Neural progenitor cell (in vitro differentiated cells): Measurements from ENCODE around the gene COMMD1. TPM values are rescaled to one million over a fixed set of nuclear protein-coding genes. Genes with fewer than 3 reads are reported as not detected.

Source experiments
- DNase-seq: peaks from one replicate; pipeline ENCODE4 v3.0.0-alpha.2; 2016; ENCODE audit warnings: low spot score
- H2AFZ ChIP-seq: fragments of 200-600 bp; sonication (generic); replicated peaks from 2 replicates; pipeline ENCODE4 v1.6.1; 2016; ENCODE audit warnings: antibody characterized with exemption
- H3F3A ChIP-seq: fragments of 200-600 bp; sonication (generic); 2 replicates; pipeline ENCODE4 v1.6.1; 2016; ENCODE audit warnings: antibody characterized with exemption, low read depth
- H3K27ac ChIP-seq: fragments of 200-600 bp; sonication (generic); 2 replicates; pipeline ENCODE4 v1.5.1; 2016; ENCODE audit warnings: mild to moderate bottlenecking
- H3K27me3 ChIP-seq: fragments of 200-600 bp; sonication (generic); 2 replicates; pipeline ENCODE4 v1.6.1; 2016; ENCODE audit warnings: mild to moderate bottlenecking, moderate library complexity
- H3K36me3 ChIP-seq: fragments of 200-600 bp; sonication (generic); 2 replicates; pipeline ENCODE4 v1.5.1; 2016
- H3K4me1 ChIP-seq: fragments of 200-600 bp; sonication (generic); 2 replicates; pipeline ENCODE4 v1.6.1; 2016; ENCODE audit warnings: mixed run types
- H3K4me2 ChIP-seq: fragments of 200-600 bp; sonication (generic); 2 replicates; pipeline ENCODE4 v1.6.1; 2016
- H3K4me3 ChIP-seq: fragments of 200-600 bp; sonication (generic); 2 replicates; pipeline ENCODE4 v1.5.1; 2016
- H3K79me2 ChIP-seq: fragments of 200-600 bp; sonication (generic); 2 replicates; pipeline ENCODE4 v1.6.1; 2016; ENCODE audit warnings: low read depth
- H3K9ac ChIP-seq: fragments of 200-600 bp; sonication (generic); 2 replicates; pipeline ENCODE4 v1.6.1; 2016
- H3K9me3 ChIP-seq: fragments of 200-600 bp; sonication (generic); 2 replicates; pipeline ENCODE4 v1.5.1; 2016; ENCODE audit warnings: low read depth
- H4K20me1 ChIP-seq: fragments of 200-600 bp; sonication (generic); 2 replicates; pipeline ENCODE4 v1.6.1; 2016; ENCODE audit warnings: low read depth
- H3K27ac Mint-ChIP-seq: 3 replicates; pipeline ENCODE4 v1.8.0; 2021; ENCODE audit warnings: mixed read lengths
- H3K27me3 Mint-ChIP-seq: 2 replicates; pipeline ENCODE4 v1.8.0; 2022; ENCODE audit warnings: low read depth, mild to moderate bottlenecking, inconsistent platforms, moderate library complexity, mixed read lengths; ENCODE audit not compliant: insufficient read depth
- H3K36me3 Mint-ChIP-seq: 3 replicates; pipeline ENCODE4 v1.8.0; 2021; ENCODE audit warnings: mixed read lengths
- H3K4me1 Mint-ChIP-seq: 3 replicates; pipeline ENCODE4 v1.8.0; 2021; ENCODE audit warnings: mixed read lengths
- H3K4me3 Mint-ChIP-seq: 3 replicates; pipeline ENCODE4 v1.8.0; 2021; ENCODE audit warnings: mild to moderate bottlenecking, moderate library complexity, mixed read lengths
- H3K9me3 Mint-ChIP-seq: 3 replicates; pipeline ENCODE4 v1.8.0; 2020; ENCODE audit warnings: mixed read lengths
- CTCF ChIP-seq: fragments of 200-600 bp; sonication (generic); IDR thresholded peaks from 2 replicates; pipeline ENCODE4 v1.5.1; 2017; ENCODE audit warnings: antibody characterized with exemption, mild to moderate bottlenecking
- EZH2 ChIP-seq: fragments of 200-600 bp; sonication (generic); IDR thresholded peaks from 2 replicates; pipeline ENCODE4 v1.6.1; 2017; ENCODE audit warnings: antibody characterized with exemption, mild to moderate bottlenecking, moderate library complexity
- EZH2phosphoT487 ChIP-seq: fragments of 200-600 bp; sonication (generic); IDR thresholded peaks from 2 replicates; pipeline ENCODE4 v1.6.1; 2017; ENCODE audit warnings: antibody characterized with exemption
- total RNA-seq: library from RNA; depleted of rRNA; stranded (reverse); fragments of >200 nt; gene quantifications from 2 replicates; pipeline ENCODE4 v1.2.3, GENCODE V29; 2015; ENCODE audit warnings: low replicate concordance

The COMMD1 gene
- total RNA-seq, 1 donor from 2014 or later, result 26.7 TPM

DNA sequence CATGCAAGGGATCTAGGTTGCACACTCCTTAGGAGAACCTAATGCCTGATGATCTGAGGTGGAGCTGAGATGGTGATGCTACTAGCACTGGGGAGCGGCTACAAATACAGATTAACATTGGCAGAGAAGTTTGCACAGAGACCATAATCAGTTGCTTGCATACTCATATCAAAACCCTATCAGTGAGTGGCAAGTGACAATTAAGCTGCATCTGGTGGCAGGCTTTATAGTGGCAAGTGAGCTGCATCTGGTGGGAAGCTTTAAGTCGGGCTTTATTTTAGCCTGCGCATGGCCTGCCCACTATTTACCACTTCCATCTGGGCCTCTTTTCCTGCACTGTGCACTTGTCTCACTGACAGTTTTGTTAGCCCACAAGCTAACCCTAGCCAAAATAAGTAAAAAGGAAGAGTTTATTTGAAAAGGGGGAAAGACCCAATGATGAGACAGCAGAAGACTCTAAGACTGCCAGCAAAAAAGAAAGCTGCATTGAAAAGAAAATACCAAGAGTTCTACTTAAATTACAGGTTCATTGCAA is 149.5 kb downstream of the COMMD1 start:
- Histone ChIP-seq H3F3A (peaks cover 25% of the 10 kb centered on the region), H2AFZ (no peak overlapping the region), H3K27me3 (no peaks in the 10 kb centered on the region), H3K9me3 (no peaks in the 10 kb centered on the region), H3K4me1 (peaks cover 27% of the 10 kb centered on the region), H3K27ac (no peak overlapping the region), H3K9ac (no peak overlapping the region), H3K79me2 (no peaks in the 10 kb centered on the region), H3K4me3 (no peak overlapping the region), H4K20me1 (no peaks in the 10 kb centered on the region), H3K4me2 (no peak overlapping the region), H3K36me3 (no peaks in the 10 kb centered on the region)
- H3K9me3 Mint-ChIP-seq, result no peaks in the 10 kb centered on the region
- peaks cover 31% of the 10 kb centered on the region for H3K4me1 Mint-ChIP-seq
- no peak for DNase-seq
- no peak for TF ChIP-seq EZH2
- no peak for TF ChIP-seq EZH2phosphoT487
- TF ChIP-seq CTCF, result no peak
- H3K27me3 Mint-ChIP-seq, result no peaks in the 10 kb centered on the region
- no peak overlapping the region for H3K27ac Mint-ChIP-seq
- H3K4me3 Mint-ChIP-seq, result no peak overlapping the region
- peaks cover 4% of the 10 kb centered on the region for H3K36me3 Mint-ChIP-seq

DNA sequence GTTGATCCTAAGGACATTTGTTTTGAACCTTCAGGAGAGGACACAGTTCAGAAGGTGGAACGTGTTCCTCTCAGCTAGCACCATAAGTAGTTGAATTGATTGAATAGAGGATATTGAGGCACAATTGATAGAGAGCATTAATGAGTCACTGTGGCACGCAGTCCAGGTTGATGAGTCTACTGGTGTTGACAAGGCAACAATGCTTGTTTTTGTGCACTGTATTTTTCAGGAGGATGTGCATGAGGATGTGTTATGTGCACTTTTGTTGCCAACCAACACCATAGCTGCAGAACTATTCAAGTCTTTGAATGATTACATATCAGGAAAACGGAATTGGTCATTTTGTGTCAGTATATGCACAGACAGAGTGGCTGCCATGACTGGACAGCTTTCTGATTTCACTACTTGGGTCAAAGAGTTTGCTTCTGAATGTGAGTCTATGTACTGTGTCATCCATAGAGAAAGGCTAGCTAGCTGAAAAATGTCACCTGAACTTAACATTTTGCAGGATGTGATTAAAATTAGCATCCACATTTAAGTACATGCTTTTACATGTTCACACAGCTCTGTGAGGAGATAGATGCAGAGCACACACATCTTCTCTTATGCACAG is 150.4 kb downstream of the COMMD1 start:
- Mint-ChIP-seq H3K36me3 (peaks cover 4% of the 10 kb centered on the region), H3K27ac (no peak overlapping the region), H3K27me3 (no peaks in the 10 kb centered on the region), H3K4me3 (no peak overlapping the region), H3K9me3 (no peaks in the 10 kb centered on the region), H3K4me1 (peaks cover 22% of the 10 kb centered on the region)
- no peak overlapping the region for H3K4me2 ChIP-seq
- H3K9me3 ChIP-seq, result no peaks in the 10 kb centered on the region
- H3F3A ChIP-seq, result peaks cover 19% of the 10 kb centered on the region
- H3K27ac ChIP-seq, result no peak overlapping the region
- peaks cover 18% of the 10 kb centered on the region for H3K4me1 ChIP-seq
- H3K79me2 ChIP-seq, result no peaks in the 10 kb centered on the region
- H3K36me3 ChIP-seq, result no peaks in the 10 kb centered on the region
- no peak overlapping the region for H3K4me3 ChIP-seq
- TF ChIP-seq CTCF (no peak), EZH2phosphoT487 (no peak), EZH2 (no peak)
- no peak overlapping the region for H2AFZ ChIP-seq
- no peak overlapping the region for H3K9ac ChIP-seq
- H3K27me3 ChIP-seq, result no peaks in the 10 kb centered on the region
- no peak for DNase-seq
- no peaks in the 10 kb centered on the region for H4K20me1 ChIP-seq

DNA sequence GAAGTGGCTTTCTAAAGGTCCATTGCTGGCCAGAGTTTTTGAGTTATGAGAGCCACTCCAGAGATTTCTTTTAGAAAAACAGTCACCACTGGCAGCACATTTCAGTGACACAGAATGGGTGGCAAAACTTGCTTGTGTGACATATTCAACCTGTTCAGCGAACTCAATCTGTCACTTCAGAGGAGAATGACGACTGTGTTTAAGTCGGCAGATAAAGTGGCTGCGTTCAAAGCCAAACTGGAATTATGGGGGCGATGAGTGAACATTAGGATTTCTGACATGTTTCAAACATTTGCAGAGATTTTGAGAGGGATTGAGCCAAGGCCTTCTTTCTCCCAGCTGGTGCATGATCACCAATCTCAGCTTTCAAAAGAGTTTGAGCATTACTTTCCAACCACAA is 150.9 kb downstream of the COMMD1 start:
- H3K9me3 ChIP-seq, result no peaks in the 10 kb centered on the region
- no peak for TF ChIP-seq EZH2phosphoT487
- no peak for TF ChIP-seq EZH2
- no peak for TF ChIP-seq CTCF
- H3K9me3 Mint-ChIP-seq, result no peaks in the 10 kb centered on the region

More for the DNA sequence above, 150.9 kb downstream of the COMMD1 start:
- no peaks in the 10 kb centered on the region for H3K27me3 ChIP-seq
- peaks cover 19% of the 10 kb centered on the region for H3K4me1 Mint-ChIP-seq
- H4K20me1 ChIP-seq, result no peaks in the 10 kb centered on the region
- no peaks in the 10 kb centered on the region for H3K79me2 ChIP-seq
- H3K27ac Mint-ChIP-seq, result no peak overlapping the region
- H2AFZ ChIP-seq, result no peak overlapping the region
- no peaks in the 10 kb centered on the region for H3K36me3 ChIP-seq
- no peak overlapping the region for H3K4me2 ChIP-seq
- no peak overlapping the region for H3K4me3 ChIP-seq
- H3K4me1 ChIP-seq, result peaks cover 13% of the 10 kb centered on the region
- no peak for DNase-seq
- H3F3A ChIP-seq, result peaks cover 15% of the 10 kb centered on the region
- H3K36me3 Mint-ChIP-seq, result peaks cover 4% of the 10 kb centered on the region
- no peak overlapping the region for H3K9ac ChIP-seq
- no peak overlapping the region for H3K4me3 Mint-ChIP-seq
- no peak overlapping the region for H3K27ac ChIP-seq
- H3K27me3 Mint-ChIP-seq, result no peaks in the 10 kb centered on the region
